LNCAP (cell line): ENCODE data around the gene MYO18B.

ENCODE experiments used
- TF ChIP-seq, protein P1 (sequence below): fragments of 450-650 bp; IDR thresholded peaks from 2 replicates; pipeline ENCODE4 v1.5.1; 2017; ENCODE audit warnings: mild to moderate bottlenecking

MYO18B gene

GRCh38 chr22:25736378-25737011 is 5.5 kb upstream of the MYO18B start:
- TF ChIP-seq, protein P1, sequence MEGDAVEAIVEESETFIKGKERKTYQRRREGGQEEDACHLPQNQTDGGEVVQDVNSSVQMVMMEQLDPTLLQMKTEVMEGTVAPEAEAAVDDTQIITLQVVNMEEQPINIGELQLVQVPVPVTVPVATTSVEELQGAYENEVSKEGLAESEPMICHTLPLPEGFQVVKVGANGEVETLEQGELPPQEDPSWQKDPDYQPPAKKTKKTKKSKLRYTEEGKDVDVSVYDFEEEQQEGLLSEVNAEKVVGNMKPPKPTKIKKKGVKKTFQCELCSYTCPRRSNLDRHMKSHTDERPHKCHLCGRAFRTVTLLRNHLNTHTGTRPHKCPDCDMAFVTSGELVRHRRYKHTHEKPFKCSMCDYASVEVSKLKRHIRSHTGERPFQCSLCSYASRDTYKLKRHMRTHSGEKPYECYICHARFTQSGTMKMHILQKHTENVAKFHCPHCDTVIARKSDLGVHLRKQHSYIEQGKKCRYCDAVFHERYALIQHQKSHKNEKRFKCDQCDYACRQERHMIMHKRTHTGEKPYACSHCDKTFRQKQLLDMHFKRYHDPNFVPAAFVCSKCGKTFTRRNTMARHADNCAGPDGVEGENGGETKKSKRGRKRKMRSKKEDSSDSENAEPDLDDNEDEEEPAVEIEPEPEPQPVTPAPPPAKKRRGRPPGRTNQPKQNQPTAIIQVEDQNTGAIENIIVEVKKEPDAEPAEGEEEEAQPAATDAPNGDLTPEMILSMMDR = no peak

DNA sequence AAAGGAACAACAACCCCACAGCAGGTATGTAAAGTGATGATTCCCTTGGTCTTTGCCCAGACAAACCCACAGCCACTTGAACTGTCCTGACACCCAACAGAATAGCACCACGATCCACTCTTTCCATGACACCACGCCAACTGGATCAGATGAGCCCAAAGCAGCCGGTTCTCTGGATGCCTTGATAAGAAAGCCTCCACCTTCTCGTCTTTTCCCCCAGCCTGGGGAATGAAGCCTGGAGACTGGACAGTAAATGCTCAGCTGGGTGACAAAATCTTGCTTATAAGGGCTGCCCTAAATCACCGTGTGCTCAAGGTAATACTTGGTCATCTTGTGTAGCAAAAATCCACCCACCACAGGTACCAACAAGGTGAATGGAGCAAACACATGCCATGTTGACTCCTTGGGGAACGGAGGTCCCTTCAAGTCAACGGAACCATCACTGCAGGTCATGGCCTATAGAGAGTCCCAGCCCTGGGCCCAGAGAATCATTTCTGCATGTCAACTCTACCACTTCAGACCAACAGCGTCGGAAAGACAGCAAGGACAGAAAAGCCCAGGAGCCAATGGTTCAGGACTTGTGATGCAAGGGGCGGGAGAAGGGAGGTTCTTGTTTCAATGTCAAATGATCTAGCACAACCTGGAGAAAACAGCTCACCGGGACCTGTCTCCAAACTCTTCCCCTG is 2.2 kb upstream of the MYO18B start:
- TF ChIP-seq, protein P1 = no peak

- TF ChIP-seq, protein P1 = no peak
Observed at GRCh38 chr22:25742918-25743708, 1.1 kb downstream of the MYO18B start.

- TF ChIP-seq, protein P1 = no peak
Observed at GRCh38 chr22:25744694-25745093, 2.7 kb downstream of the MYO18B start.

DNA sequence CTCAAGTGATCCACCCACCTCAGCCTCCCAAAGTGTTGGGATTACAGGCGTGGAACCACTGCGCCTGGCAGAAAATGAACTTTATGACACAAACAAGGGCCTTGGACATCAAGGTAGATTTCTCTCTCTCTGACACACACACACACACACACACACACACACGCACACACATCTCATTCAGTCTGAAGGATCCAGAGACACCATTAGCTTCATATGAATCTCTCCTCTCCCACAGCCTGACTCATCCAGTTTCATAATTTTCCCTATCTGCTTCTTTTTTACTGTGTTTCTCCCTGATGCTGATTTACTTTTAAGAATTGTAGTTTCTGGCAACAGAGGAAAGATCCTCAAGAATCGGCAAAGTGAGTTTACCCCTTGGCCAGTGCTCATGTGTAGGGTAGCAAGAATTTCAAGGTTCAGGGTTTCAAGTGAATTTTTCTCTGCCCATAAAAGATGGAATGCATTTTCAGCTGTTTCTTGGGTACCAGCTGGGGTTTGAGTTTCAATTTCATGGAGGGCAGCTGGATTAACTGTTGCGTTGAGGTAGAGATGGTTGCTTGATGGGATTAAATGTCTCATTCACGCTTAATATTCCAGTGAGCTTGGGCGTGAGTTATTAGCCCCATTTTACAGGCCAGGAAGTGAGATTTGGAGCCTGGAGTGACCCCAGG is 3.5 kb downstream of the MYO18B start:
- TF ChIP-seq, protein P1 = no peak

- TF ChIP-seq, protein P1 = no peak
Observed at GRCh38 chr22:25746012-25746373, 4.0 kb downstream of the MYO18B start.

DNA sequence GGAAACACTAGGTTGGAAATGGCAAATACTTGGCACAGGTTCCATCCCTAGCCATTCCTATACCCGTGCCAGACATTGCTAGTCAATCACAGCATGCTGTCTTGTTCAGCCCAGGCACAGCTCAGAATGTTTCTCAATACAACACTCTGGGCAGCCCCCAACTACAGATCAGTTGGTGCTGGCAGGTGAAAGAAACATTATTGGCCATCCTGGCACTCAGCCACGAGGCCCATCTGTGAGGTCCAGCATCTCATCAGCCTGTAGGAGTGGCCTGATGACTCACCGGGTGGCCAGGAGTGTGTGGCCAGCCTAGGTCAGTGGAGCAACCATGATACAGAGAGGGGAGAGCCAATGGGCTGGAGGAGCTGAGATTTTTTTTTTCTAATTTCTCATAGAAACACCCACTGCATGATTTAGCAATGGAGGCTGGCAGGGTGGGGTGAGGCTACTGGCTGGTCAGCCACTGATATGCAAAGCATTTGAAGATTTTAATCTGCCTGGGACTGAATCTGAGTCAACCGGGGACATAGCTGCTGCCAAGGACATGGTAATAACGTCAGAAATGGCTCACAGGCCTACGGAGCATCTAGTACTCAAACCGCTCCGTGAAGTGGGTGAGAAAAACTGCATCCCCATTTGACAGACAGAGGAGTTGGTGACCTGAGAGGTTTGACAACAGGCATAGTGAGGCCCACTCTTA is 5.4 kb downstream of the MYO18B start:
- TF ChIP-seq, protein P1 = no peak
